ENCODE results near the gene LRRC74A. TPM values are rescaled to one million over a fixed set of nuclear protein-coding genes. Genes with fewer than 3 reads are reported as not detected.
A peak's percentile ranks its signal among the peaks of the same experiment; 100 is the strongest.

Gene LRRC74A
- total RNA-seq, 1 donor from 2014 or later, result not detected

GRCh38 chr14:76918782-76919394 is 92.7 kb downstream of the LRRC74A start:
- peak; percentile 99 for DNase-seq (ENCODE audit: low read depth)

Other genes with a start within 250 kb of the LRRC74A start
- 4.1 and 4.7 TPM in 2 replicates for gene VASH1, start 64.9 kb upstream of the LRRC74A start, total RNA-seq
- gene ANGEL1, start 13.5 kb upstream of the LRRC74A start, total RNA-seq, result 15.0 and 18.7 TPM in 2 replicates
- 78.2 and 114 TPM in 2 replicates for gene IRF2BPL, start 202.3 kb downstream of the LRRC74A start, total RNA-seq

All from myocyte (in vitro differentiated cells).